ENCODE results near the gene ZNF383. TPM values are rescaled to one million over a fixed set of nuclear protein-coding genes. Genes with fewer than 3 reads are reported as not detected.
"Not testable (repeated sequence)": the region's sequence is repeated elsewhere in the genome, so short reads cannot be mapped to it uniquely, and the experiment has no call there.

ZNF383 gene
- 10 to 100 TPM in 2 of 4 donors, 1 to 10 TPM in 2; 7.5 to 14.3 (median 10.0) TPM for total RNA-seq

- peak within 1 kb of the TSS; percentile 83 to 96 (median 88) for H3K27ac ChIP-seq
- H3K9me3 ChIP-seq, result peaks cover 0 to 11% (median 0%) of the 10 kb centered on the region in 4 donors
- no peaks in the 10 kb centered on the region for H3K27me3 ChIP-seq
- TF ChIP-seq CTCF (IDR thresholded peaks at IDR 0.05) (peak in 1 of 5 experiments; percentile 13), POLR2A (IDR thresholded peaks at IDR 0.05) (peak; percentile 17 to 31), EP300 (IDR thresholded peaks at IDR 0.05) (peak; percentile 27 to 88)
- 1 to 2% methylated on average over 21 to 44 of the region's 44 CpGs for WGBS, 2 donors
- peaks cover 0 to 39% (median 0%) of the 10 kb centered on the region in 3 donors for H3K36me3 ChIP-seq
- H3K4me3 ChIP-seq, result peak within 1 kb of the TSS; percentile 77 to 95 (median 82)
- DNase-seq (ENCODE audit: low spot score in 2 of 2), result peak; percentile 60 to 82
- H3K4me1 ChIP-seq, result peaks cover 0 to 17% (median 3%) of the 10 kb centered on the region in 4 donors
These were observed at the start of gene ZNF383 for GRCh38 chr19:37217775-37218591. ZNF383 (plus strand) TSS chr19:37218214; CDS start chr19:37230454, 12,240 bp downstream.

- DNase-seq (ENCODE audit: low spot score in 2 of 2), result peak; percentile 76 to 90
- Histone ChIP-seq H3K4me1 (peaks cover 0 to 11% (median 0%) of the 10 kb centered on the region in 4 donors), H3K36me3 (peaks cover 10 to 31% (median 19%) of the 10 kb centered on the region in 3 donors), H3K4me3 (peak within 1 kb of the TSS; percentile 52 to 79 (median 62)), H3K27me3 (no peaks in the 10 kb centered on the region), H3K9me3 (peaks cover 0 to 43% (median 4%) of the 10 kb centered on the region in 4 donors), H3K27ac (peak within 1 kb of the TSS in 3 of 4 donors; percentile 81 to 86 (median 84))
- 5 to 6% methylated on average over 30 of the region's 30 CpGs for WGBS, 2 donors
- TF ChIP-seq EP300 (IDR thresholded peaks at IDR 0.05) (peak in 1 of 2 donors; percentile 77), POLR2A (IDR thresholded peaks at IDR 0.05) (peak in 1 of 2 donors; percentile 21), CTCF (IDR thresholded peaks at IDR 0.05) (peak in 4 of 5 experiments; percentile 8 to 35 (median 21))
These were observed 45.3 kb upstream of the ZNF383 start, which contains the start of gene ZNF585A for GRCh38 chr19:37172368-37173366. ZNF585A (minus strand) TSS chr19:37172695; CDS start chr19:37169910, 2,785 bp downstream.

- 93 to 99% methylated on average over 4 of the region's 4 CpGs for WGBS, 2 donors
- not testable (repeated sequence) for H3K4me1 ChIP-seq; DNase-seq (ENCODE audit: low spot score in 2 of 2); H3K27ac ChIP-seq; H3K27me3 ChIP-seq; H3K4me3 ChIP-seq
- Histone ChIP-seq H3K36me3 (peaks cover 14 to 96% (median 41%) of the 10 kb centered on the region in 3 donors), H3K9me3 (peaks cover 0 to 96% (median 44%) of the 10 kb centered on the region in 4 donors)
These were observed 31.9 kb upstream of the ZNF383 start for GRCh38 chr19:37186071-37186470.

- H3K36me3 ChIP-seq, result peaks cover 12 to 100% (median 36%) of the 10 kb centered on the region in 3 donors
- 96 to 98% methylated on average over 4 of the region's 4 CpGs for WGBS, 2 donors
- not testable (repeated sequence) for DNase-seq (ENCODE audit: low spot score in 2 of 2); H3K4me1 ChIP-seq; H3K27me3 ChIP-seq; H3K27ac ChIP-seq; H3K4me3 ChIP-seq
- peaks cover 0 to 99% (median 42%) of the 10 kb centered on the region in 4 donors for H3K9me3 ChIP-seq
These were observed 22.8 kb upstream of the ZNF383 start for GRCh38 chr19:37195248-37195647.

- H3K4me3 ChIP-seq; H3K4me1 ChIP-seq; H3K27ac ChIP-seq; DNase-seq (ENCODE audit: low spot score in 2 of 2); H3K27me3 ChIP-seq: not testable (repeated sequence)
- H3K36me3 ChIP-seq, result peaks cover 10 to 100% (median 27%) of the 10 kb centered on the region in 3 donors
- H3K9me3 ChIP-seq, result peaks cover 0 to 87% (median 37%) of the 10 kb centered on the region in 4 donors
- 97 to 99% methylated on average over 5 of the region's 5 CpGs for WGBS, 2 donors
These were observed 20.9 kb upstream of the ZNF383 start for GRCh38 chr19:37197115-37197514.

- DNase-seq (ENCODE audit: low spot score in 2 of 2), result no peak
- Histone ChIP-seq H3K4me1 (no peaks in the 10 kb centered on the region), H3K4me3 (no peak overlapping the region), H3K9me3 (peaks cover 0 to 83% (median 37%) of the 10 kb centered on the region in 4 donors), H3K36me3 (peaks cover 8 to 100% (median 25%) of the 10 kb centered on the region in 3 donors), H3K27me3 (no peaks in the 10 kb centered on the region), H3K27ac (no peak overlapping the region)
- no peak for TF ChIP-seq CTCF (IDR thresholded peaks at IDR 0.05)
- TF ChIP-seq EP300 (IDR thresholded peaks at IDR 0.05), result no peak
- no peak for TF ChIP-seq POLR2A (IDR thresholded peaks at IDR 0.05)
- 97% methylated on average over 2 of the region's 2 CpGs for WGBS, 2 donors
These were observed 20.2 kb upstream of the ZNF383 start for GRCh38 chr19:37197768-37198167.

All from tibial nerve (tissue), 4 donors.